K562 (cell line): ENCODE measurements around the gene RTL10. TPM values are rescaled to one million over a fixed set of nuclear protein-coding genes. Genes with fewer than 3 reads are reported as not detected.

Source experiments
- E2F1 ChIP-seq: sonication (generic); formaldehyde crosslinking; IDR thresholded peaks from 2 replicates; pipeline ENCODE4 v1.8.1; 2023; ENCODE audit warnings: mild to moderate bottlenecking, missing genetic modification reagents, moderate library complexity
- E2F6 ChIP-seq, 2 experiments: IDR thresholded peaks; 2 replicates each; pipeline ENCODE4 v1.6.1; 2011; ENCODE audit warnings: borderline replicate concordance in 1 of 2, control low read depth in 1 of 2, low read depth in 1 of 2, low read length in 1 of 2, mild to moderate bottlenecking in 1 of 2, mixed read lengths in 1 of 2, moderate library complexity in 1 of 2; ENCODE audit not compliant: insufficient read depth in 1 of 2, insufficient read length in 1 of 2, poor library complexity in 1 of 2, severe bottlenecking in 1 of 2; ENCODE audit errors: extremely low read depth in 1 of 2
- EGR1 ChIP-seq: fragments of 450-650 bp; conservative IDR thresholded peaks from 2 replicates; pipeline ENCODE4 v1.6.1; 2017; ENCODE audit warnings: mild to moderate bottlenecking
- ESRRA ChIP-seq: fragments of 450-650 bp; IDR thresholded peaks from 2 replicates; pipeline ENCODE4 v1.6.1; 2014; ENCODE audit warnings: low read depth, mild to moderate bottlenecking, moderate library complexity, borderline replicate concordance
- FOXP1 ChIP-seq: sonication (generic); formaldehyde crosslinking; IDR thresholded peaks from 2 replicates; pipeline ENCODE4 v1.8.0; 2022; ENCODE audit warnings: mild to moderate bottlenecking, missing genetic modification reagents
- GABPB1 ChIP-seq: sonication (generic); formaldehyde crosslinking; IDR thresholded peaks from 2 replicates; pipeline ENCODE4 v1.8.0; 2022; ENCODE audit warnings: mild to moderate bottlenecking, missing genetic modification reagents
- GTF3C2 ChIP-seq: IDR thresholded peaks from 3 replicates; pipeline ENCODE4 v1.6.1; 2011; ENCODE audit warnings: borderline replicate concordance, mild to moderate bottlenecking, moderate library complexity; ENCODE audit not compliant: insufficient read length; ENCODE audit errors: extremely low read depth
- HCFC1 ChIP-seq: IDR thresholded peaks from 2 replicates; pipeline ENCODE4 v1.6.1; 2012; ENCODE audit warnings: low read depth, low read length, improper control_type of control experiment
- NR2F6 ChIP-seq: fragments of 450-650 bp; formaldehyde crosslinking; IDR thresholded peaks from 2 replicates; pipeline ENCODE4 v1.4.0; 2020; ENCODE audit warnings: mild to moderate bottlenecking
- NR4A1 ChIP-seq, 2 experiments: fragments of 250-450 bp in 1 of 2; fragments of 450-650 bp in 1 of 2; sonication (Bioruptor Pico) in 1 of 2; IDR thresholded peaks; 2 replicates each; pipeline versions ENCODE4 v1.4.0 to v1.6.1; 2016 to 2020; ENCODE audit warnings: mild to moderate bottlenecking in 2 of 2, missing compliant biosample characterization in 1 of 2, missing genetic modification characterization in 1 of 2, moderate library complexity in 1 of 2
- PKNOX1 ChIP-seq: fragments of 450-650 bp; IDR thresholded peaks from 2 replicates; pipeline ENCODE4 v1.6.1; 2016
- POLR2A ChIP-seq: fragments of 450-650 bp; conservative IDR thresholded peaks from 2 replicates; pipeline ENCODE4 v1.6.1; 2016
- POLR2G ChIP-seq: fragments of 200-400 bp; formaldehyde crosslinking; IDR thresholded peaks from 2 replicates; pipeline ENCODE4 v1.6.1; 2017; ENCODE audit warnings: low read depth, mild to moderate bottlenecking, antibody characterized with exemption, low read length, moderate library complexity
- RBM14 ChIP-seq: fragments of 200-400 bp; formaldehyde crosslinking; IDR thresholded peaks from 2 replicates; pipeline ENCODE4 v1.6.1; 2018; ENCODE audit warnings: low read depth, mild to moderate bottlenecking, low read length, moderate library complexity, borderline replicate concordance; ENCODE audit not compliant: insufficient read depth
- RBM17 ChIP-seq: fragments of 200-400 bp; formaldehyde crosslinking; IDR thresholded peaks from 2 replicates; pipeline ENCODE4 v1.6.1; 2017; ENCODE audit warnings: low read depth, mild to moderate bottlenecking, low read length, borderline replicate concordance
- RUNX1 ChIP-seq: sonication (generic); IDR thresholded peaks from 2 replicates; pipeline ENCODE4 v1.6.1; 2016; ENCODE audit warnings: antibody characterized with exemption, low read depth
- ZNF133 ChIP-seq: fragments of 250-450 bp; sonication (Bioruptor Pico); IDR thresholded peaks from 2 replicates; pipeline ENCODE4 v1.4.0; 2020; ENCODE audit warnings: mild to moderate bottlenecking
- ZNF253 ChIP-seq: fragments of 250-450 bp; sonication (Bioruptor Pico); conservative IDR thresholded peaks from 2 replicates; pipeline ENCODE4 v1.6.1; 2021; ENCODE audit warnings: mild to moderate bottlenecking
- ZNF76 ChIP-seq: fragments of 250-450 bp; sonication (Bioruptor Pico); IDR thresholded peaks from 2 replicates; pipeline ENCODE4 v1.4.0; 2020; ENCODE audit warnings: mild to moderate bottlenecking, moderate library complexity, borderline replicate concordance
- ZNF766 ChIP-seq: fragments of 200-800 bp; sonication (Bioruptor generic); conservative IDR thresholded peaks from 2 replicates; pipeline ENCODE4 v1.6.1; 2016; ENCODE audit warnings: missing genetic modification characterization, missing compliant biosample characterization
- polyA plus RNA-seq, 8 experiments: library from polyadenylated mRNA; depleted of rRNA in 4 of 8; stranded (reverse) in 5 of 8; unstranded in 3 of 8; fragments of >200 nt; fragmentation: Nextera tagmentation in 2 of 8; fragmentation: Illumina TruSeq in 1 of 8; extraction: Ambion mirVana in 2 of 8; extraction: Trizol in 1 of 8; gene quantifications; 2 replicates each; pipeline versions ENCODE4 v1.2.1 to v1.2.3, GENCODE V29; 2011 to 2014; ENCODE audit warnings: inconsistent platforms in 1 of 8, missing spikeins in 1 of 8
- total RNA-seq, 7 experiments: library from RNA; depleted of rRNA in 6 of 7; stranded (reverse); fragments of >200 nt in 6 of 7; fragmentation: Illumina TruSeq in 2 of 7; extraction: Trizol in 2 of 7; gene quantifications; 2 replicates each; pipeline versions ENCODE4 v1.2.1 to v1.2.3, GENCODE V29; 2011 to 2021; ENCODE audit warnings: low replicate concordance in 1 of 7

RTL10 gene
- total and polyA plus RNA-seq, 9 of the 15 experiments (the other 6 are each of a cell fraction or from before 2014, with no cell fraction given) = 19.8 to 75.5 (median 32.5) TPM

GRCh38 chr22:19884954-19885751, 30.5 kb upstream of the RTL10 start (continued):
- TF ChIP-seq ZNF133 (peak; percentile 40; the same call in 1 of the 2 replicates), ZNF76 (0 out of 2 replicates have a peak, but pooled peaks have one; percentile 8), PKNOX1 (no peak), E2F6 (IDR thresholded peaks at IDR 0.05; ENCODE audit: borderline replicate concordance in 1 of 2, extremely low read depth in 1 of 2, insufficient read depth in 1 of 2, insufficient read length in 1 of 2, low read depth in 1 of 2, low read length in 1 of 2, poor library complexity in 1 of 2, severe bottlenecking in 1 of 2) (no peak), NR2F6 (CRISPR knock-in tag) (no peak), POLR2A (0 out of 2 replicates have a peak, but pooled peaks have one; percentile 13), ESRRA (no peak), GABPB1 (CRISPR knock-in tag) (no peak), ZNF253 (CRISPR knock-in tag) (no peak), EGR1 (no peak), FOXP1 (no peak), E2F1 (CRISPR knock-in tag) (no peak), ZNF766 (no peak), RBM17 (no peak), NR4A1 (CRISPR knock-in tag; IDR thresholded peaks at IDR 0.05) (0 out of 2 replicates have a peak, but pooled peaks have one; percentile 37), NR4A1 (tag; IDR thresholded peaks at IDR 0.05) (no peak), GTF3C2 (no peak), RUNX1 (0 out of 2 replicates have a peak, but pooled peaks have one; percentile 5), RBM14 (0 out of 2 replicates have a peak, but pooled peaks have one; percentile 23), HCFC1 (no peak), POLR2G (peak; percentile 54)
